GM12878 (cell line): ENCODE results near the gene RGS19.

Source experiments
- NRF1 ChIP-seq: conservative IDR thresholded peaks from 2 replicates; pipeline ENCODE4 v1.6.1; 2011; ENCODE audit warnings: mild to moderate bottlenecking, low read depth, low read length, improper control_type of control experiment
- POLR2AphosphoS5 ChIP-seq: IDR thresholded peaks from 2 replicates; pipeline ENCODE4 v1.6.1; 2011; ENCODE audit warnings: mild to moderate bottlenecking, low read length, inconsistent platforms
- TAF1 ChIP-seq: IDR thresholded peaks from 2 replicates; pipeline ENCODE4 v1.6.1; 2011; ENCODE audit warnings: mild to moderate bottlenecking, low read depth, low read length, borderline replicate concordance
- TCF3 ChIP-seq: IDR thresholded peaks from 2 replicates; pipeline ENCODE4 v1.6.1; 2012; ENCODE audit warnings: low read depth, mild to moderate bottlenecking, low read length, borderline replicate concordance; ENCODE audit not compliant: insufficient read depth

- TF ChIP-seq NRF1: no peak
- no peak for TF ChIP-seq POLR2AphosphoS5
- TF ChIP-seq TAF1: no peak
- no peak for TF ChIP-seq TCF3
These were observed 30.0 kb downstream of the RGS19 start, which contains the start of gene SOX18 for GRCh38 chr20:64049060-64049877.
